Osteoblast (primary cell): ENCODE measurements around the gene FSIP2. TPM values are rescaled to one million over a fixed set of nuclear protein-coding genes. Genes with fewer than 3 reads are reported as not detected.
A peak's percentile ranks its signal among the peaks of the same experiment; 100 is the strongest.

Source experiments
- DNase-seq: peaks from one replicate; pipeline ENCODE4 v3.0.0; 2011; ENCODE audit warnings: low spot score, mixed read lengths; ENCODE audit not compliant: insufficient read length; ENCODE audit errors: missing footprints
- H2AFZ ChIP-seq: 2 replicates; pipeline ENCODE4 v1.6.0; 2011; ENCODE audit warnings: mild to moderate bottlenecking, low read length
- H3K27ac ChIP-seq: 2 replicates; pipeline ENCODE4 v1.5.1; 2011; ENCODE audit warnings: mild to moderate bottlenecking, low read depth, low read length, moderate library complexity
- H3K27me3 ChIP-seq: 2 replicates; pipeline ENCODE4 v1.6.0; 2012; ENCODE audit warnings: mild to moderate bottlenecking, control low read depth, inconsistent platforms, low read length, moderate library complexity; ENCODE audit not compliant: insufficient read depth
- H3K36me3 ChIP-seq: 2 replicates; pipeline ENCODE4 v1.5.1; 2011; ENCODE audit warnings: mild to moderate bottlenecking, low read length, control low read depth, moderate library complexity; ENCODE audit not compliant: insufficient read depth
- H3K4me1 ChIP-seq: 2 replicates; pipeline ENCODE4 v1.5.1; 2011; ENCODE audit warnings: mild to moderate bottlenecking, low read length, control low read depth, moderate library complexity; ENCODE audit not compliant: insufficient read depth
- H3K4me2 ChIP-seq: 2 replicates; pipeline ENCODE4 v1.6.0; 2011; ENCODE audit warnings: mild to moderate bottlenecking, low read length; ENCODE audit not compliant: insufficient read depth
- H3K4me3 ChIP-seq: fragments of 200-600 bp; sonication (generic); 3 replicates; pipeline ENCODE4 v1.5.1; 2012; ENCODE audit warnings: mild to moderate bottlenecking, low read length, inconsistent platforms; ENCODE audit not compliant: insufficient read depth
- H3K79me2 ChIP-seq: 2 replicates; pipeline ENCODE4 v1.6.0; 2012; ENCODE audit warnings: mild to moderate bottlenecking, low read length, control low read depth, inconsistent platforms; ENCODE audit not compliant: insufficient read depth
- H3K9me3 ChIP-seq: 2 replicates; pipeline ENCODE4 v1.5.1; 2011; ENCODE audit warnings: low read depth, low read length, control low read depth
- H4K20me1 ChIP-seq: 2 replicates; pipeline ENCODE4 v1.6.0; 2012; ENCODE audit warnings: mild to moderate bottlenecking, low read length, control low read depth; ENCODE audit not compliant: insufficient read depth
- CTCF ChIP-seq: IDR thresholded peaks from 2 replicates; pipeline ENCODE4 v1.5.1; 2011; ENCODE audit warnings: mild to moderate bottlenecking, low read depth, low read length, moderate library complexity; ENCODE audit errors: extremely low read depth
- total RNA-seq: library from RNA; depleted of rRNA; stranded (reverse); fragments of >200 nt; gene quantifications from 2 replicates; pipeline ENCODE4 v1.2.3, GENCODE V29; 2012

The FSIP2 gene
- total RNA-seq, 1 donor = under 0.01 TPM

- Histone ChIP-seq H3K4me1 (peaks cover 4% of the 10 kb centered on the region), H4K20me1 (no peaks in the 10 kb centered on the region), H3K9me3 (no peaks in the 10 kb centered on the region), H2AFZ (no peak overlapping the region), H3K27me3 (no peaks in the 10 kb centered on the region), H3K79me2 (no peaks in the 10 kb centered on the region), H3K4me3 (no peak overlapping the region), H3K27ac (no peak overlapping the region), H3K4me2 (no peak overlapping the region), H3K36me3 (no peaks in the 10 kb centered on the region)
- no peak for TF ChIP-seq CTCF
- no peak for DNase-seq
These were observed 3.9 kb upstream of the FSIP2 start for GRCh38 chr2:185734658-185735057.

- H2AFZ ChIP-seq = no peak overlapping the region
- DNase-seq = peak; percentile 36
- H3K4me2 ChIP-seq = no peak overlapping the region
- no peaks in the 10 kb centered on the region for H3K9me3 ChIP-seq
- no peaks in the 10 kb centered on the region for H3K79me2 ChIP-seq
- no peaks in the 10 kb centered on the region for H3K36me3 ChIP-seq
- H3K27me3 ChIP-seq = no peaks in the 10 kb centered on the region
- H3K4me3 ChIP-seq = no peak overlapping the region
- no peak for TF ChIP-seq CTCF
- peaks cover 4% of the 10 kb centered on the region for H3K4me1 ChIP-seq
- H4K20me1 ChIP-seq = no peaks in the 10 kb centered on the region
- no peak overlapping the region for H3K27ac ChIP-seq
These were observed 2.4 kb upstream of the FSIP2 start for GRCh38 chr2:185736210-185736609.

- no peaks in the 10 kb centered on the region for H3K9me3 ChIP-seq
- H3K4me3 ChIP-seq = no peak overlapping the region
- DNase-seq = no peak
- H3K4me2 ChIP-seq = no peak overlapping the region
- no peak overlapping the region for H3K27ac ChIP-seq
- no peak overlapping the region for H2AFZ ChIP-seq
- H3K79me2 ChIP-seq = no peaks in the 10 kb centered on the region
- H3K4me1 ChIP-seq = no peaks in the 10 kb centered on the region
- H3K27me3 ChIP-seq = no peaks in the 10 kb centered on the region
- TF ChIP-seq CTCF = no peak
- no peaks in the 10 kb centered on the region for H3K36me3 ChIP-seq
- H4K20me1 ChIP-seq = no peaks in the 10 kb centered on the region
These were observed 7.6 kb downstream of the FSIP2 start for GRCh38 chr2:185745864-185746859.

GRCh38 chr2:185757356-185757755, 18.8 kb downstream of the FSIP2 start:
- H3K79me2 ChIP-seq = no peaks in the 10 kb centered on the region
- no peaks in the 10 kb centered on the region for H3K9me3 ChIP-seq
- no peak overlapping the region for H2AFZ ChIP-seq
- no peak for TF ChIP-seq CTCF
- H4K20me1 ChIP-seq = no peaks in the 10 kb centered on the region
- no peaks in the 10 kb centered on the region for H3K4me1 ChIP-seq
- no peak overlapping the region for H3K4me3 ChIP-seq
- no peaks in the 10 kb centered on the region for H3K36me3 ChIP-seq
- H3K4me2 ChIP-seq = no peak overlapping the region
- no peaks in the 10 kb centered on the region for H3K27me3 ChIP-seq
- no peak overlapping the region for H3K27ac ChIP-seq
- no peak for DNase-seq
